ENCODE data around the gene F7.

- no peak for TF ChIP-seq CTCF (IDR thresholded peaks at IDR 0.05; ENCODE audit: insufficient read depth, low read length, poor library complexity, severe bottlenecking)
- no peak for TF ChIP-seq EZH2phosphoT487 (conservative IDR thresholded peaks at IDR 0.05; ENCODE audit: low read length)
Measured at GRCh38 chr13:113169277-113170272, 64.0 kb downstream of the F7 start.
